MV-4-11 (cell line): ENCODE results near the gene STIM1.

Experiments used
- DNase-seq: peaks from one replicate; lab custom pipeline; 2025; lab: John Stamatoyannopoulos, UW

Gene STIM1

GRCh38 chr11:4071325-4071724 lies 215.9 kb downstream of the STIM1 start:
- no peak for DNase-seq

DNA sequence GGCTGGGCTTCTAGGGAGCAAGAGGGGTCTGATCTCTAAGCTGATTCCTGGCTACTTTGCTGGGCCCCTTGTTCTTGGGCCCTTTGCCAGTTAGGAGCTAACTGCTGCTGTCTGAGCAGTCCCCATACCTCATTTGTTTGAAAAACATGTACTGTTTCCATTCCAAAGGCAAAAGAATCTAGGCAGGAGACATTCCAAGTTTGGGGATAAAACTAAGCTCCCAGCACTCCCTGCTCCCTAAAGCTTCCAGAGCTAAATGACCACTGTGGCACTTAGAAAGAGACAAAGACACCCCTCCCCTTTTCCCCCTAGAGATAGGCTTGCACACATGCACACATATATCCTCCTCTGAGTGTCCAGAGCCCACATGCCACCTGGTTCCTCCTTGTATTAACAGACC lies 216.4 kb downstream of the STIM1 start:
- no peak for DNase-seq

DNA sequence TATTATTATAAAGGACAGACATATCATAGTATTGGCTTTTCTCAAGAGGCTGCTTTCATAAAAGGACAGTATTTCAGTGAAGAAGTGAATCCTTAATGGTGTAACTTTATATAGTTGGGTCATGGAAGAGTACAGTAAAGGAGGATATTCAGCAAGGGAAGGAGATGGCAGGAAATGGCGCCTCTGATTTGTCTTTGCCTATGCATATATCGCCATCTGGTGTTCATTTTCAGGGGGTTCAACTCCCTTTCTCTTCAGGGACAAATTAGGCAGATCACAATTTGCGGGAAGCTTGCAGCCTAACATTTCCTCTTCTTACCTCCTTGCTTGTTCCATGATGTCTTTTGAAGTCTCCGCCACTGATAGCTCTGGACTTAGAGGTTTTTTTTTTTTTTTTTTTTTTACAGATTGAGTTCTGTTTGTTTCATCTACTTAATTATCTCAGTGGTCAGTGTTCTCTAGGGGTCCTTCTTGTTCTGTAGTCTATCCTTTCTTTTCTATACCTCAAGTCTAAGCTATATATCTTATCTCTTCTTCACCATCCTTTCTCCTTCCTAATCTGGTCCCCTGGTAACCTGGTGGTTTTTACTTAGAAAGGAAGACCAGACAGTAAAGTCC lies 217.3 kb downstream of the STIM1 start:
- peak; percentile 67 for DNase-seq

GRCh38 chr11:4074266-4074665 lies 218.8 kb downstream of the STIM1 start:
- DNase-seq: no peak

DNA sequence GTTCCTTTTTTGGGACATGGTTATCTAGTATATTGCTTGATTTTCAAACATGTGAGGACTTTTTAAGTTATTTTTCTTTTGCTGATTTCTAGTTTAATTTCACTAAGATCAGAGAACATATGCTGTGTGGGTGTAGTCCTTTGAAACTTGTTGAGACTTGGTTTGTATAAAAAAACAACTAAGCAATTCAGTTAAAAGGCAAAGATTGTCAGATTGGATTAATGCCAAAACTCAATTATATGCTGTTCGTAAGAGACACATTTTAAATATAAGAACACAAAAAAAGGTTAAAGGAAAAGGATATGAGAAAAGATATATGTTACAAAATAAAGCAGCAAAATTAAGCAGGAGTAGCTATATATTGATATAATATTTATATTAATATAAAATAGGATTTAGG lies 221.3 kb downstream of the STIM1 start:
- DNase-seq: no peak

- no peak for DNase-seq
Observed at GRCh38 chr11:4083198-4083597, 227.7 kb downstream of the STIM1 start.

GRCh38 chr11:4084406-4085125 lies 229.1 kb downstream of the STIM1 start:
- no peak for DNase-seq

- peak; percentile 8 for DNase-seq
Observed at GRCh38 chr11:4085575-4085974, 230.1 kb downstream of the STIM1 start.

GRCh38 chr11:4086575-4087353 lies 231.3 kb downstream of the STIM1 start:
- DNase-seq: no peak

DNA sequence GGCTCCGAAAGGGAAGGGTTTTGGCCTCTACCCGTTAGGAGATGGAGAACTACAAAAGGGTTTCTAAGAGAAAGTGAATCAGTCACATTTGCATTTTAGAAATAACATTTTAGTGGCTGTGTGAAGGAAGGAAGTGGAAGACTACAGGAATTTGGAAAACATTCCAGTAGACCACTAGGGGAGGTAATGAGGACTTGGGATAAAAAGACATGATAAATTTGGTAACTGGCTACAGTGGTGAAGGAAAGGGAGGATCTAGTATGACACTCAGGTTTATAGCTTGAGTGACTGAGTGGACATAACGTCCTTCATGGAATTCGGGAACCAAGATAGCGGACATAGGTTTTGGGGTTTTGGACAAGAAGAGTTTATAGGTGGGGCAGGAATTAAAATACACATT lies 232.1 kb downstream of the STIM1 start:
- no peak for DNase-seq

- no peak for DNase-seq
Observed at GRCh38 chr11:4090258-4090657, 234.8 kb downstream of the STIM1 start.

DNA sequence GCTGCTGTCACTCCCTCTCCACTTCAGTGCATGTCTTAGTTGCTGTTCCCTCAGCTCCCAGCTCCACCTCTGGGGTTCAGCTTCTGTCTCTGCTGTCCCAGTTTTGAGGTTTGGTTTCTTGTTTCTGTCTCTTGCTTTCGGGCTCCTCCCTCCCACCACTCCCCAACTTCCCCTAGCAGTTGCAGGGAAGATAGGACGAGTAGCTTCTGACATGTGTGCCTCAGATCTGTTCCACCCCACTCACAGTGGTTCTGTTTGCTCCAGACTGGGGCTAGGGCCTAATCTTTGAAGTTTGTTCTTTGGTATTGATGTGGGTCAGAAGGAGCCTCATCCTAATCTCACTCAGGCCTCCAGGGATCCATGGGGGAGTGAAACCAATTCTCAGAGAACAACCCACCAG lies 236.6 kb downstream of the STIM1 start:
- DNase-seq: peak; percentile 70

DNA sequence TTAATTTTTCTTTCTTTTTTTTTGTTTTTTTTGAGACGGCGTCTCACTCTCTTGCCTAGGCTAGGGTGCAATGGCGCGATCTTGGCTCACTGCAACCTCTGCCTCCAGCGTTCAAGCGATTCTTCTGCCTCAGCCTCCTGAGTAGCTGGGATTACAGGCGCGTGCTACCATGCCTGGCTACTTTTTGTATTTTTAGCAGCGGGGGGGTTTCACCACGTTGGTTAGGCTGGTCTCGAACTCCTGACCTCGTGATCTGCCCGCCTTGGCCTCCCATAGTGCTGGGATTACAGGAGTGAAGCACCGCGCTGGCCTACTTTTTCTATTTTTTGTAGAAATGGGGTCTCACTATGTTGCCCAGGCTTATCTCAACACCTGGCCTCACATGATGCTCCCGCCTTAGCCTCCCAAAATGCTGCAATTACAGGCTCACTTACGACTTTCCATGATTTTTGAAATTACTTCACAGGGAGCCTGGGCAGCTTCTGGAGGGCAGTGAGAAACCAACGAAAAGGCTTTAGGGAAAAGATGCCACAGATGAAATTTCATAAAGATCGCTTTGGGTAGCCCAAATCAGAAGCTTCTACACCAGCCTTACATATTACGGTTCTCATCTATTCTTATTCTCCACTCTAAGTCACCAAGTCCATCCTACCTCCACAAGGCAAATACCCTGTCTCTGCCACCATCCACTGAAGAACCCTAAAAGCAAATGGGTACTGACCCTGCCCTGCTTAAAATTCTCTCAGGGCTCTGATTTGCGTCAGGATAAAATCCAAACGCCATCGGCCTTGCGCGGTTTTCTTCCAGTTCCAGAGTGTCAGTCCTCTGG lies 238.3 kb downstream of the STIM1 start:
- no peak for DNase-seq

DNA sequence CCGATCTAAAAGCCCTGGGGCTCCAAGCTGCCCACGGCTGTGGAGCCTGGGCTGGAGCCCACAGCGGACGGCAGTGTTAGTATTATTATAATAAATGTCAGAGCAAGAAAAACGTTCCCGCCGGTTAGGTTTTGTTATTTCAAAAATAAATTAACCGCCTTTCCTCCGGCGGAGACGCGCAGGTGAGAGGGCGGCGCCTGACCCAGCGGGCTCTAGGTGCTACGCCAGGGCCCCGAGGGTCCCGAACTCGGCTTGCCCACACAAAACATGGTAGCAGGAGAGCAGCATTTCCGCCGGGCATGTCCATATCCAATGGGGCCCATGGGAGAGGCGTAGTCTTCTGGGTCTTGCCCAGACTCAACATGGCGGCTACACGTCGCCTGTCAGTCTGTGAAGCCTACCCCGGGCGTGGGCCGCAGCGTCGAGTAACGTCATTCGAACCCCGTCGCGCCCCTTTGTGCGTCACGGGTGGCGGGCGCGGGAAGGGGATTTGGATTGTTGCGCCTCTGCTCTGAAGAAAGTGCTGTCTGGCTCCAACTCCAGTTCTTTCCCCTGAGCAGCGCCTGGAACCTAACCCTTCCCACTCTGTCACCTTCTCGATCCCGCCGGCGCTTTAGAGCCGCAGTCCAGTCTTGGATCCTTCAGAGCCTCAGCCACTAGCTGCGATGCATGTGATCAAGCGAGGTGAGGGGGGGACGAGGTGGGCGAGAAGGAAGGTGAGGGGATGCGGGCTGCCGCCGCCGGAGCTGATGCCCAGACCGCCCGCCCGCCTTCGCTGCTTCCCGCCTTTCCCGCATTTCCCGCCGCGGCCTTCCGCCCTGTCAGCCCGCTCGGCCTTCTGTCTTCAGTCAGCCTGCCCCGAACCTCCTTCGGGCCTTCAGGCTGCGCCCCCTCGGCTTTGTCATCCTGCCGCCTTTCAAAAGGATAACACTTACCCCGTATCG lies 239.2 kb downstream of the STIM1 start, which contains the start of gene RRM1:
RRM1 (plus strand) TSS at position 452 of the 944 bp plus-strand sequence; CDS start at position 666, 214 bp downstream.
- peak; percentile 96 for DNase-seq

DNA sequence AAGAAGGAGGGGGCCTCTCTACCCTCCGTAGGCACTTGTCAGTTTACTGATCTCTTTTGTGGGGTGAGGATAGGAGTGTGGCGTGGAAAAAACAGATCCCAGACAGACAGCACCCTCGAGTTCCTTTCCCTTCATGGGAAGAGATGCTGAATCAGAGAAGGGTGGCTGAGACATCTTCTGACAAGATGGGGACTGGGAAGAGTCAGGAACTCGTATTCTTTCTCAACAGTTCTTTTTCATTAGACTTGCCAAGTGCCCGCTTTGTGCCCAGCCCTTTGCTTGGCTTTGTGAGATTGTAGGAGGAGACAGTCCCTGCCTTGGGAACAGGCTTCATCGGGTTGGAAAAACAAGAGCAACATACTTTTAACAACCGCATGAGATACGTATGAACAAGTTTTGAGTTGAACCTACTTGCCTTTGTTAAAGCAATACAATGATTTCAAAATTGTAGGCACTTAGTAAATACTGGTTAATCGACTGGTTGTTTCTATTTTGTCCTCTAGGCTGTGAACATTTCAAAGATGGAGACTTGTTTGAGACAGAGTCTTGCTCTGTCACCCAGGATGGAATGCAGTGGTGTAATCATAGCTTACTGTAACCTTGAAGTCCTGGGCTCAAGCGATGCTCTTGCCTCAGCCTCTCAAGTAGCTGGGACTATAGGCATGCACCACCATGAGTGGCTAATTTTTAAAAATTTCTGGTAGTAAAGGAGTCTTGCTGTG lies 240.2 kb downstream of the STIM1 start:
- no peak for DNase-seq

DNA sequence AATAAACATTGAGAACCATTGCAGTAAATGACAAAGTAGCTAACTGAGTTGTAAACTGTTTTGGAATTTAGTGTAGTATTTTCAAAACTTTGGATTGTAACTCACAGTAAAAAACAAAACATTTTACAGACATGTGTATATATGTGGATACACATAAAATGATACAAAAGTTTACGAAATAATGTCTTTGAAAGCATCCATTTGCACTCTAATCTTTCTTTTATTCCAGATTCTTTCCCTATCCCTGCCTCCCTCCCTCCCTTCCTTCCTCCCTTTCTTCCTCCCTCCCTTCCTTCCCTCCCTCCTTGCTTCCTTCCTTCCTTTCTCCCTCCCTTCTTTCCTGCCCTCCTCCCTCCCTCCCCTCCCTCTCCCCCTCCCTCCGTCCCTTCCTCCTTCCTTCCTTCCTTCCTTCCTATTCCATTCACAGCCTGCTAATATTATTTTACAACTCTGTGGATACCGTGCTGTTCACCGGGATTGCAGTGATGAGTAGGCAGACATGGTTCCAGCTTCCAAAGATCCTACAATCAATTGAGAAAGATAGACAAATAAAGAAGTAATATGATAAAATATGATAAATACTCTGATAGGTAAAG lies 242.7 kb downstream of the STIM1 start:
- DNase-seq: no peak

- DNase-seq: peak; percentile 30
Observed at GRCh38 chr11:4102711-4103110, 247.2 kb downstream of the STIM1 start.

GRCh38 chr11:4103269-4103668 lies 247.8 kb downstream of the STIM1 start:
- DNase-seq: no peak

DNA sequence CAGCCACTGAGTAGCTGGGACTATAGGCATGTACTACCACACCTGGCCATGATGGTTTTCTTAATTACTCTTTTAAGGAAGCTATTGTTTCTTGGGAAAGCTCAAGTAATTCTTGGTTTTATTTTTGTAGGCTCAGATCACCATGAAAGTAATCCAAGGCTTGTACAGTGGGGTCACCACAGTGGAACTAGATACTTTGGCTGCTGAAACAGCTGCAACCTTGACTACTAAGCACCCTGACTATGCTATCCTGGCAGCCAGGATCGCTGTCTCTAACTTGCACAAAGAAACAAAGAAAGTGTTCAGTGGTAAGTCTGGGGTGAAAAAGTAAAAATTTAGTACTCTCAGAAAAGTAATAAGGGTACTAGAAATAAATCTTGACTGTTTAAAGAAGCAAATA lies 250.5 kb downstream of the STIM1 start:
- no peak for DNase-seq

DNA sequence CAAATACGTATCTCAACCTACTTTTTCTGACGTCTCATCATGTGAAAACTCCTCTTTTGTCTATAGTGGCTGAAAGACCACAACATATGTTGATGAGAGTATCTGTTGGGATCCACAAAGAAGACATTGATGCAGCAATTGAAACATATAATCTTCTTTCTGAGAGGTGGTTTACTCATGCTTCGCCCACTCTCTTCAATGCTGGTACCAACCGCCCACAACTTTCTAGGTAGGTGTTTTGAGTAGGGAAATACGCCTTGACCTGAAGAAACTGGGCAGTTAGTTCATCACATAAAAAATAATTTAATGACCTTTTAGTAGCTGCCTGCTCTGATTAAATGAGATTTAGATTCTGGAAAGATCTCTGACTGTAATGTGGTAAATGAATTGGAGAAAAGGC lies 256.4 kb downstream of the STIM1 start:
- no peak for DNase-seq
